HG02642 (cell line): Measurements from ENCODE around the gene CSF2.
A peak's percentile ranks its signal among the peaks of the same experiment; 100 is the strongest.

ENCODE experiments used
- ATAC-seq: cut with Tn5 transposase; IDR thresholded peaks from one replicate; pipeline ENCODE4 v1.9.1; 2021; ENCODE audit warnings: mild to moderate bottlenecking; ENCODE audit not compliant: unreplicated experiment, poor library complexity

CSF2 gene

DNA sequence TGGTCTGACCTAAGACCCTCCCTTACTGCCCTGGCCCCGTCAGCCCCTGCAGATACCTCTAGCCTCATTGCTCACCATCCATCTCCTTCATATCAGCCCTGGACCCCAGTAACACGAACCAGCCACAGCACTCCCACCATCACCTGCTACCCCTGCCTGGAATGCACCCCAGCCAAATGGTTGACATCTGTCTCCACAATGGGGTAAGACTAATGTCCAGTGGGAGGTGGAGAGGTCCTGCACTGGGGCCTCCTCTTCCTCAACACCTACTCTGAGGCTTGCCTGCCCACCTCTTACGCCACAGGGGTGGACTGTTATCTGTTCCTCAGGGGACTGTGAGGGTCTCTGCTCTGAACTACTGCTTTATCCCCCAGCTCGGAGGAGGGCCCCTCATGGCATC is 12.1 kb downstream of the CSF2 start:
- ATAC-seq, result no peak

GRCh38 chr5:132086277-132086794 is 12.7 kb downstream of the CSF2 start:
- ATAC-seq, result no peak

DNA sequence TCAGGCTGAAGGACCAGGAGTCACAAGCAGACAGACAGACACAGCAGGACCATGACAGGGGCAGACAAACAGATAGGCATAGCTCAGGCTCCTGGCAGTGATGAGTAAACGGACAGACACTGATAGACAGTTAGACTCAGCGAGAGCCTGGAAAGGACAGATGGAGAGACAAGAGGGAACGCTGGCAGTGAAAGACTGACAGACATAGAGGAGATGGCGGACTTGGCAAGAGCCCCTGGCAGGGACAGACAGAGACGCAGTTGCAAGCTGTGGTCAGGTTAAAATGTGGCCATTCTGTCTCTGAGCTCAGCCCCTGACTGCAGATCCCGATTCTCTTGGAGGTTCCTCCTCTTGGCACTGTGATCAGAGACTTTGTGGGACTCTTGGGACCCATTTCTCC is 13.6 kb downstream of the CSF2 start:
- no peak for ATAC-seq

DNA sequence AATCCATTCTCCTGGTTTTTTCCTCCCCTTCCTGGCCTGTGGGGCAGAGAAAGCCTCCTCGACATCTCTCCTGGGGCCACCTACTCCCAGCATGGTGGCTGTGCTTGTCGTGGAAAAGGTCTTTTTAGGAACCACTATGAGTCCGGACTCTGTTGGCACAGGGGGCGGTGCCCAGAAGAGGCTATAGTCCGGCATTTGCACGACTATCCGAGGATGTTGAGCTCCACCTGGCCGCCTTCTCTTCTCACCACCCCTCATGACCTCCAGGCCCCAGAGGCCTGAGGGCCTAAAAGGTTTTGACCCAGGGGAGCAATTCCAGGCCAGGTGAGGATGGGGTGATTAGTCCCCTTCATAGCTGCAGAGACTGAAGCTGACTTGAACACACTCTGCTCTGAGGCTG is 14.1 kb downstream of the CSF2 start:
- no peak for ATAC-seq

DNA sequence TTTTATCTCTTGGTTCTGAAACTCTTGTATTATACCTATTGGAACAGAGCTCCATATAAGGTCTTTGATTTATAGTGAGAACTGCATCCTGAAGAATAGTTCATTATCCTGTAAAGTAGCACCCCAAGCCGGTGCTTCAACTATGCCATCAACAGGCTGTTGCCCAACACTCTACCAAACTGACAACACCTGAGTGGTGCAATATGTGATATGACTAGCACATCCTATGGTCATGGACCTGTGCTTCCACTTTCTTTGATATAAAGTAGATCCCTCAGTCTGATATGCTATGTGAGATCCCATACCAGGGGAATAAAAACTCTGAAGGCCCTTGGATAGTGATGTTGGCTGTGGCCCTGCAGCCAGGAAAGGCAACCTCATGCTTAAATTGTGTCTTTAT is 15.8 kb downstream of the CSF2 start:
- ATAC-seq, result no peak

GRCh38 chr5:132090107-132090506 is 16.5 kb downstream of the CSF2 start:
- no peak for ATAC-seq

- ATAC-seq, result no peak
Measured at GRCh38 chr5:132093271-132093670, 19.7 kb downstream of the CSF2 start.

GRCh38 chr5:132094393-132095076 is 20.9 kb downstream of the CSF2 start:
- ATAC-seq, result no peak

DNA sequence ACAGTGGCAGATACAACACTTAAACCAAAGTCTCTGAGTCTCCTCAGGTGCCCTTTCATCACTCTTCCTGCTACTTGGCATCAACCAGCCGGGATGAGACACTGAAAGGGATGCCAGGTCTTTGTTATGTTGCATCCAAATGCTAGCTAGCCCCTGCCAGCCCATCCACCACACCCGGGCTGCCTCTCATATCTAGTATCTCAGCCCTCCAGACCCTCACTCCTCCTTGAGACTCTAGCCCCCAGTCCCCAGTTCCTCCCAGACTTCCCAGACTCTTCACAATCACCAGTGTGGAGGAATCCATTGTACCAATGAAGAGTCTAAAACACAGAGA is 21.5 kb downstream of the CSF2 start:
- no peak for ATAC-seq

- ATAC-seq, result no peak
Measured at GRCh38 chr5:132095424-132095972, 21.9 kb downstream of the CSF2 start.

DNA sequence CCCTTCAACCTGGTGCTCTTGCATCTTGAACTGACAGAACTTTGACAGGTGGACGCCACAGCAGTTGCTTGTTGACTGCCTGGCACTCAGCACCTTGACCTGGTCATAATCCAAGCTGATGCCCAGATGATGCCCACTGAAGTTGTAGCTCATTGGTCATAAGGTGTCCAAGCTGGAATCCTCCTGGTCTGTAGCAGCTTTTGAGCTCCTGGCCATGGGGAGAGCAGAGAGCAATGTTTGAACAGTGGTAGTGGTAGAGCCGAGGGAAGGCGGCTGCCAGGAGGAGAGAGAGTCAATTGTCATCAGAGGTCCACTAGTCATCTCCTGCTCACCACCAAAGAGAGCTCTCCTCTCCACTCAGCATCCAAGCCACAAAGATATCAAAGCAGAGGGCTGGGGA is 23.3 kb downstream of the CSF2 start:
- no peak for ATAC-seq

GRCh38 chr5:132098151-132098594 is 24.6 kb downstream of the CSF2 start:
- ATAC-seq, result peak; percentile 30

DNA sequence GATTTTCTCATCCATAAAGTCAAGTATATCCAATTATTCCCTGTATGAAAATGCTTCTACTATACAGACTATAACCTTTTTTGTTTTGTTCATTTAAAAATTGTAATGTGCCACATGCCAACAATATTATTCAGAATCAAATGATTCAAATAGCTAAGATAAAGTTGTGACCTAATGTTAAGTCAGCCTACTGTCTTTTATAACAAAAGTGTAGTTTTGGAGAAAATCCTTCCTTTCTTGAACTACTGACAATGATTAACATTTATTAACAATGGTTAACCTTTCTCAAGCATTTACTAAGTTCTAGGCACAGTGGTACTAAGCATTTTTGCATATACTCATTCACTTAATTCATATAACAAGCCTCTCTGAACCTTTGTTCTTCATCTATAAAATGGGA is 25.0 kb downstream of the CSF2 start:
- no peak for ATAC-seq

DNA sequence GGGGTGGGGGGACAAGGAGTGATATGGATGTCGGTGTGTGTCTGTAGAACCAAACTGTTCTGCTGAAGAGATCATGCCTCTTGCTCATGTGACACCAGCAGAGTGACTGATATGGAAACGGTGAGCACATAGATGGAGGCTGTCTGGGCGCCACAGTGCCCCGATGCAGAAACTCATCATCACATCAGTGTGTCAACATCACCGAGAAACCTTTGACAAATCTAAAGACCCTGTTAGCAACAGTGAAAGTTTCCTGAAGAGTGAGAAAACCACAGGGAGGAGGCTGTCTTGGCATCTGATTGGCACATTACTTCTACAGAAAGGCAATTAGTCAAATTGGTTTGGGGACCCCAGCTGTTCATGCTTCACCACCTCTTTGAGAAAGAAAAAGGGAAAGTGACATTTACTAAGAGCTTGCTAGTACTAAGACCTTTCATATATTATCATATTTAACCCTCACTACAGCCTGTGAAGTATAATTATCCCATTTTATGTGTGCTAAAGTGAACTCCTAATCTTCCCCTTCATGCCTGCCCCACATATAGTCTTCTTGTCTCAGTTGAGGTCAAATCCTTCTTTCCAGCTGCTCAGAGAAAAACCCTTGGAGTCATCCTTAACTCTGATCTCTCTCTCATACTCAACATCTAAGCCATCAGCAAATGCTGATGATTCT is 25.6 kb downstream of the CSF2 start:
- ATAC-seq, result peak; percentile 49

- ATAC-seq, result no peak
Measured at GRCh38 chr5:132099905-132100304, 26.3 kb downstream of the CSF2 start.

DNA sequence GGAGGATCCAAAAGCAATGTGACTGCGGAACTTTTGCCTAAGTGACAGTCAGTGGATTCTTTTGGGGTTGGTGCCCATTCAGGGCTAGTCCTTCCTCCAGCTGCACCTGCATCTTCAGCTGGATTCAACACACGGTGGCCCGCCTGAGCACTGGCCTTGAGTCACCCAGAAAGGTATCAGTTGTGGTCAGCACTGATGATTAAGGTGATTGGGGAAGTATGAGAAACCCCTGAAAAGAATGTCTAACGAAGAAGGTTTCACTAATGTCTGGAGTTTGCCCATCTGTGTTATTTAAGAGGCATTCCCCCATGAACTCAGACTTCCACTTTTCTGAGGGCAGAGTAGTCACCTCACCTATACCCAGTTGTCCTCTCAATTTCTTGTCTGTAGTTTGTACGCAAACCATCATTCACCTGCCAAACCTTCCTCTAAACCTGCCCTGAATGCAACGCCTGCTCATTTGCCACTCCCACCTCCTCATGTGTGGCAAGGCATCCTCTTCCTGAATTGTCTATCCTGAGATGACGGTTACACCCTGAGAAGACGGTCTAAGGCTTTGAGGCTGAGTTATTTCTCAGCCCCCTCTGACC is 27.2 kb downstream of the CSF2 start:
- ATAC-seq, result peak; percentile 31

DNA sequence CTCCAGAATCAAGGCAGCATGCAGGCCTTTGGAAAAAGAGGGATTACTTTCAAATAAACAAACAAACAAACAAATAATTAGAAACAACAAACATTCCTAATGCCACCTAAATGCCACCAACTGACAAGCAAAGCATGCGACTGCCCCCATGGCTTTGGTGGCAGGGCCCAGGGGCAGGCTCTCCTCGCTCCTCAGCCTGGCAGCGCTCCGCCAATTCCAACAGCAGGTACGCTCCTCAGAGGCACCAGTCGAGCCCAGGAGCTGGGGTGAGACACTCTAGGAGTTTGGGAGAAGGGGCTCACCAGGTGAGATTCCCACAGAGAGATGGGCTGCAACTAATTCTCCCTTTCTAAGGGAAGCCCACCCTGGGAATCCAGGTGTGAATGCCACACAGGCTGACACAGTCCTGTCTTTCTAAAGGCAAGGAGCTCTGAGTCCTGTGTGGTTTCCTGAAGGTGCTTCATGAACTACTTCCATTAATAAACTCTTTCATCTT is 27.8 kb downstream of the CSF2 start:
- ATAC-seq, result no peak

GRCh38 chr5:132102101-132102701 is 28.6 kb downstream of the CSF2 start:
- ATAC-seq, result no peak

GRCh38 chr5:132102944-132103331 is 29.3 kb downstream of the CSF2 start:
- ATAC-seq, result no peak

GRCh38 chr5:132103332-132103951 is 29.9 kb downstream of the CSF2 start:
- ATAC-seq, result peak; percentile 66
